Mesendoderm (in vitro differentiated cells): Measurements from ENCODE around the gene HUS1.

ENCODE experiments used
- DNase-seq: peaks from one replicate; pipeline ENCODE4 v3.0.0; 2013
- H2AK5ac ChIP-seq: 2 replicates; pipeline ENCODE4 v1.6.1; 2013; ENCODE audit warnings: low read length, inconsistent platforms
- H2BK120ac ChIP-seq: 2 replicates; pipeline ENCODE4 v1.6.1; 2013; ENCODE audit warnings: low read depth, mild to moderate bottlenecking, low read length, moderate library complexity, mixed read lengths
- H2BK15ac ChIP-seq: replicated peaks from 2 replicates; pipeline ENCODE4 v1.6.1; 2013; ENCODE audit warnings: low read depth, mild to moderate bottlenecking, moderate library complexity
- H2BK5ac ChIP-seq: 2 replicates; pipeline ENCODE4 v1.6.1; 2013; ENCODE audit warnings: low read length, inconsistent platforms
- H3K18ac ChIP-seq: 2 replicates; pipeline ENCODE4 v1.6.1; 2013; ENCODE audit warnings: mild to moderate bottlenecking, low read length, mixed read lengths
- H3K23ac ChIP-seq: one replicate; pipeline ENCODE4 v1.6.1; 2013; ENCODE audit warnings: low read length
- H3K27ac ChIP-seq: 2 replicates; pipeline ENCODE4 v1.5.1; 2013; ENCODE audit warnings: low read depth, mild to moderate bottlenecking, inconsistent platforms, low read length, moderate library complexity
- H3K27me3 ChIP-seq: 2 replicates; pipeline ENCODE4 v1.6.1; 2013; ENCODE audit warnings: low read length, control low read depth, mild to moderate bottlenecking, inconsistent platforms; ENCODE audit not compliant: insufficient read depth, poor library complexity
- H3K36me3 ChIP-seq: 2 replicates; pipeline ENCODE4 v1.6.1; 2013; ENCODE audit warnings: low read length, inconsistent platforms; ENCODE audit not compliant: control insufficient read depth, insufficient read depth
- H3K4ac ChIP-seq: one replicate; pipeline ENCODE4 v1.6.1; 2013; ENCODE audit warnings: low read depth, mild to moderate bottlenecking, low read length, moderate library complexity
- H3K4me1 ChIP-seq: 2 replicates; pipeline ENCODE4 v1.6.1; 2013; ENCODE audit warnings: low read depth, low read length, inconsistent platforms; ENCODE audit not compliant: control insufficient read depth
- H3K4me2 ChIP-seq: 2 replicates; pipeline ENCODE4 v1.6.1; 2013; ENCODE audit warnings: low read length
- H3K4me3 ChIP-seq: 2 replicates; pipeline ENCODE4 v1.5.1; 2013; ENCODE audit warnings: mild to moderate bottlenecking, low read length
- H3K56ac ChIP-seq: one replicate; pipeline ENCODE4 v1.6.1; 2013; ENCODE audit warnings: low read length
- H3K79me1 ChIP-seq: 2 replicates; pipeline ENCODE4 v1.6.1; 2013; ENCODE audit warnings: low read length, inconsistent platforms
- H3K79me2 ChIP-seq: 2 replicates; pipeline ENCODE4 v1.6.1; 2013; ENCODE audit warnings: mild to moderate bottlenecking, low read length; ENCODE audit not compliant: control insufficient read depth, insufficient read depth
- H3K9ac ChIP-seq: 2 replicates; pipeline ENCODE4 v1.6.1; 2013; ENCODE audit warnings: low read length, inconsistent platforms
- H4K5ac ChIP-seq: one replicate; pipeline ENCODE4 v1.6.1; 2013; ENCODE audit warnings: low read length
- H4K8ac ChIP-seq: one replicate; pipeline ENCODE4 v1.6.1; 2013; ENCODE audit warnings: low read depth, mild to moderate bottlenecking, control low read depth, low read length, moderate library complexity
- WGBS: extraction: QIAGEN DNeasy Blood & Tissue Kit; methylation state at CpG from one replicate; pipeline ENCODE4 v1.1.7; 2013; ENCODE audit warnings: low lambda C conversion rate, missing lambda C conversion rate; ENCODE audit not compliant: insufficient coverage; ENCODE audit errors: extremely low coverage; 5-methylcytosine and 5-hydroxymethylcytosine counted together

The HUS1 gene

GRCh38 chr7:47967123-47967522 lies 12.3 kb downstream of the HUS1 start:
- Histone ChIP-seq H3K23ac (no peak overlapping the region), H2AK5ac (no peak overlapping the region), H2BK15ac (no peak overlapping the region), H3K79me1 (peaks cover 3% of the 10 kb centered on the region), H3K18ac (no peak overlapping the region), H3K79me2 (no peaks in the 10 kb centered on the region), H3K4me2 (no peak overlapping the region), H2BK5ac (no peak overlapping the region), H3K27me3 (no peaks in the 10 kb centered on the region), H4K8ac (no peak overlapping the region), H3K36me3 (peaks cover 28% of the 10 kb centered on the region), H4K5ac (no peak overlapping the region), H3K9ac (no peak overlapping the region), H3K56ac (no peak overlapping the region), H3K4ac (no peak overlapping the region), H3K27ac (no peak overlapping the region), H3K4me3 (no peak overlapping the region), H2BK120ac (no peak overlapping the region), H3K4me1 (peaks cover 2% of the 10 kb centered on the region)
- DNase-seq, result no peak
- WGBS, result no CpG with 5 or more reads among the region's 5 CpGs

- no peak overlapping the region for H3K56ac ChIP-seq
- no peak overlapping the region for H4K8ac ChIP-seq
- H4K5ac ChIP-seq, result no peak overlapping the region
- no peak overlapping the region for H3K4ac ChIP-seq
- no CpG with 5 or more reads among the region's 5 CpGs for WGBS
- H3K36me3 ChIP-seq, result peaks cover 28% of the 10 kb centered on the region
- H3K4me1 ChIP-seq, result peaks cover 2% of the 10 kb centered on the region
- H2BK15ac ChIP-seq, result no peak overlapping the region
- H3K18ac ChIP-seq, result no peak overlapping the region
- H3K9ac ChIP-seq, result no peak overlapping the region
- no peak overlapping the region for H2BK120ac ChIP-seq
- H3K4me2 ChIP-seq, result no peak overlapping the region
- peaks cover 2% of the 10 kb centered on the region for H3K79me1 ChIP-seq
- no peak overlapping the region for H3K4me3 ChIP-seq
- no peak overlapping the region for H3K23ac ChIP-seq
- H3K27me3 ChIP-seq, result no peaks in the 10 kb centered on the region
- H2BK5ac ChIP-seq, result no peak overlapping the region
- no peak overlapping the region for H2AK5ac ChIP-seq
- no peaks in the 10 kb centered on the region for H3K79me2 ChIP-seq
- H3K27ac ChIP-seq, result no peak overlapping the region
- DNase-seq, result no peak
Measured at GRCh38 chr7:47965456-47965855, 14.0 kb downstream of the HUS1 start.

- Histone ChIP-seq H3K36me3 (peaks cover 22% of the 10 kb centered on the region), H2AK5ac (no peak overlapping the region), H4K8ac (no peak overlapping the region), H3K79me1 (no peaks in the 10 kb centered on the region), H3K4me3 (no peak overlapping the region), H3K9ac (no peak overlapping the region), H3K4ac (no peak overlapping the region), H3K56ac (no peak overlapping the region), H4K5ac (no peak overlapping the region), H2BK120ac (no peak overlapping the region), H3K23ac (no peak overlapping the region), H3K4me1 (no peaks in the 10 kb centered on the region), H3K18ac (no peak overlapping the region), H3K27ac (no peak overlapping the region), H3K27me3 (no peaks in the 10 kb centered on the region), H3K4me2 (no peak overlapping the region), H2BK15ac (no peak overlapping the region), H3K79me2 (no peaks in the 10 kb centered on the region), H2BK5ac (no peak overlapping the region)
- WGBS, result no CpG with 5 or more reads among the region's 3 CpGs
- no peak for DNase-seq
Measured at GRCh38 chr7:47962262-47962661, 17.2 kb downstream of the HUS1 start.

GRCh38 chr7:47957156-47957555 lies 22.3 kb downstream of the HUS1 start:
- Histone ChIP-seq H2BK15ac (no peak overlapping the region), H3K4me3 (no peak overlapping the region), H3K36me3 (peaks cover 3% of the 10 kb centered on the region), H3K79me1 (peaks cover 2% of the 10 kb centered on the region), H3K4ac (no peak overlapping the region), H2BK5ac (no peak overlapping the region), H2BK120ac (no peak overlapping the region), H3K9ac (no peak overlapping the region), H2AK5ac (no peak overlapping the region), H3K18ac (no peak overlapping the region), H3K79me2 (no peaks in the 10 kb centered on the region), H3K27ac (no peak overlapping the region), H3K4me1 (peaks cover 2% of the 10 kb centered on the region), H3K4me2 (no peak overlapping the region), H3K56ac (no peak overlapping the region), H4K8ac (no peak overlapping the region), H3K27me3 (no peaks in the 10 kb centered on the region), H4K5ac (no peak overlapping the region), H3K23ac (no peak overlapping the region)
- no CpG with 5 or more reads among the region's 6 CpGs for WGBS
- DNase-seq, result no peak

GRCh38 chr7:47956220-47956619 lies 23.2 kb downstream of the HUS1 start:
- Histone ChIP-seq H2BK5ac (no peak overlapping the region), H3K36me3 (peaks cover 1% of the 10 kb centered on the region), H2AK5ac (no peak overlapping the region), H4K8ac (no peak overlapping the region), H4K5ac (no peak overlapping the region), H3K4me3 (no peak overlapping the region), H3K4ac (no peak overlapping the region), H3K9ac (no peak overlapping the region), H2BK120ac (no peak overlapping the region), H3K79me2 (no peaks in the 10 kb centered on the region), H3K4me1 (peaks cover 2% of the 10 kb centered on the region), H3K79me1 (peaks cover 2% of the 10 kb centered on the region), H3K18ac (no peak overlapping the region), H2BK15ac (no peak overlapping the region), H3K27me3 (no peaks in the 10 kb centered on the region), H3K4me2 (no peak overlapping the region), H3K27ac (no peak overlapping the region), H3K56ac (no peak overlapping the region), H3K23ac (no peak overlapping the region)
- WGBS, result no CpG with 5 or more reads among the region's 6 CpGs
- DNase-seq, result peak; percentile 45

- Histone ChIP-seq H3K27me3 (no peaks in the 10 kb centered on the region), H3K36me3 (no peaks in the 10 kb centered on the region), H3K79me2 (no peaks in the 10 kb centered on the region), H2AK5ac (no peak overlapping the region), H2BK15ac (no peak overlapping the region), H3K23ac (no peak overlapping the region), H3K9ac (no peak overlapping the region), H2BK5ac (no peak overlapping the region), H4K5ac (no peak overlapping the region), H3K4ac (no peak overlapping the region), H3K79me1 (peaks cover 2% of the 10 kb centered on the region), H4K8ac (no peak overlapping the region), H3K56ac (no peak overlapping the region), H3K4me3 (no peak overlapping the region), H3K4me2 (no peak overlapping the region), H2BK120ac (no peak overlapping the region), H3K18ac (no peak overlapping the region), H3K27ac (no peak overlapping the region), H3K4me1 (peaks cover 2% of the 10 kb centered on the region)
- DNase-seq, result no peak
- WGBS, result no CpG with 5 or more reads among the region's 4 CpGs
Measured at GRCh38 chr7:47954231-47954911, 25.0 kb downstream of the HUS1 start.
